ENCODE data around the gene TMIGD3.

GRCh38 chr1:111542187-111542586 lies 38.8 kb upstream of the TMIGD3 start:
- no peak for TF ChIP-seq POLR2AphosphoS5 (IDR thresholded peaks at IDR 0.05; ENCODE audit: low read depth, low read length)
- TF ChIP-seq POLR2A (IDR thresholded peaks at IDR 0.05; ENCODE audit: low read depth, low read length): no peak
- TF ChIP-seq PAX5 (IDR thresholded peaks at IDR 0.05; ENCODE audit: insufficient read depth, low read length, severe bottlenecking): no peak
- no peak for TF ChIP-seq POU2F2 (IDR thresholded peaks at IDR 0.05; ENCODE audit: low read depth, low read length)
